ENCODE data around the gene MATN3.

Gene MATN3

GRCh38 chr2:20037660-20038059 lies 25.2 kb upstream of the MATN3 start:
- DNase-seq (ENCODE audit: low spot score) = no peak

GRCh38 chr2:20035955-20036666 lies 23.6 kb upstream of the MATN3 start:
- no peak for DNase-seq (ENCODE audit: low spot score)

- no peak for DNase-seq (ENCODE audit: low spot score)
Observed at GRCh38 chr2:20034821-20035220, 22.4 kb upstream of the MATN3 start.

- DNase-seq (ENCODE audit: low spot score) = no peak
Observed at GRCh38 chr2:20034218-20034617, 21.8 kb upstream of the MATN3 start.

- DNase-seq (ENCODE audit: low spot score) = no peak
Observed at GRCh38 chr2:20033322-20033721, 20.9 kb upstream of the MATN3 start.

- DNase-seq (ENCODE audit: low spot score) = no peak
Observed at GRCh38 chr2:20030224-20030623, 17.8 kb upstream of the MATN3 start.

- DNase-seq (ENCODE audit: low spot score) = no peak
Observed at GRCh38 chr2:20027705-20028434, 15.4 kb upstream of the MATN3 start.

GRCh38 chr2:20027260-20027677 lies 14.8 kb upstream of the MATN3 start:
- no peak for DNase-seq (ENCODE audit: low spot score)

- no peak for DNase-seq (ENCODE audit: low spot score)
Observed at GRCh38 chr2:20025065-20025786, 12.8 kb upstream of the MATN3 start.

GRCh38 chr2:20023688-20024087 lies 11.2 kb upstream of the MATN3 start:
- DNase-seq (ENCODE audit: low spot score) = no peak

- no peak for DNase-seq (ENCODE audit: low spot score)
Observed at GRCh38 chr2:20021405-20022009, 9.0 kb upstream of the MATN3 start.

GRCh38 chr2:20019747-20020146 lies 7.3 kb upstream of the MATN3 start:
- no peak for DNase-seq (ENCODE audit: low spot score)

- no peak for DNase-seq (ENCODE audit: low spot score)
Observed at GRCh38 chr2:20018601-20019152, 6.2 kb upstream of the MATN3 start.

GRCh38 chr2:20016346-20016745 lies 3.9 kb upstream of the MATN3 start:
- DNase-seq (ENCODE audit: low spot score) = no peak

- DNase-seq (ENCODE audit: low spot score) = peak; percentile 47
Observed at GRCh38 chr2:20015482-20016083, 3.1 kb upstream of the MATN3 start.

GRCh38 chr2:20013126-20013849 lies 820 bp upstream of the MATN3 start:
- no peak for DNase-seq (ENCODE audit: low spot score)

- DNase-seq (ENCODE audit: low spot score) = no peak
Observed at GRCh38 chr2:20012032-20012281, 511 bp downstream of the MATN3 start.

- DNase-seq (ENCODE audit: low spot score) = no peak
Observed at GRCh38 chr2:20011276-20012031, 1.0 kb downstream of the MATN3 start.

GRCh38 chr2:20008703-20009102 lies 3.8 kb downstream of the MATN3 start:
- DNase-seq (ENCODE audit: low spot score) = no peak

- DNase-seq (ENCODE audit: low spot score) = no peak
Observed at GRCh38 chr2:20005891-20006470, 6.5 kb downstream of the MATN3 start.
